Right atrium auricular region (tissue), 2 donors: ENCODE data around the gene B3GNT7. TPM values are rescaled to one million over a fixed set of nuclear protein-coding genes. Genes with fewer than 3 reads are reported as not detected.

Source experiments
- DNase-seq: peaks from one replicate; pipeline ENCODE4 v3.0.0-alpha.2; 2019; ENCODE audit warnings: low spot score
- H3K27ac ChIP-seq, 2 donors: fragments of 200-600 bp; sonication (generic); 1 replicate in 1 of 2; 2 replicates in 1 of 2; pipeline ENCODE4 v1.5.1; 2016 to 2019
- H3K27me3 ChIP-seq, 2 donors: fragments of 200-600 bp; sonication (generic); one replicate each; pipeline versions ENCODE4 v1.5.1 to v1.6.0; 2017 to 2019
- H3K36me3 ChIP-seq: fragments of 200-600 bp; sonication (generic); one replicate; pipeline ENCODE4 v1.5.1; 2016
- H3K4me1 ChIP-seq, 2 donors: fragments of 200-600 bp; sonication (generic); one replicate each; pipeline versions ENCODE4 v1.5.1 to v1.6.0; 2017 to 2019
- H3K4me3 ChIP-seq, 2 donors: fragments of 200-600 bp; sonication (generic); 1 replicate in 1 of 2; 2 replicates in 1 of 2; pipeline ENCODE4 v1.5.1; 2017 to 2019; ENCODE audit warnings: mild to moderate bottlenecking in 1 of 2, moderate library complexity in 1 of 2
- H3K9me3 ChIP-seq, 2 donors: fragments of 200-600 bp; sonication (generic); one replicate each; pipeline ENCODE4 v1.5.1; 2019
- microRNA-seq, 2 donors: library from miRNA; unstranded; fragments of <30 nt; microRNA quantifications; one replicate each; pipeline ENCODE4, GENCODE V29; 2016 to 2017; ENCODE audit warnings: borderline number of aligned reads in 2 of 2, borderline replicate concordance in 1 of 2
- total RNA-seq, 2 donors: library from RNA; depleted of rRNA; stranded (reverse); fragments of >200 nt; gene quantifications; one replicate each; pipeline ENCODE4 v1.1.0, GENCODE V29; 2016
- TF ChIP-seq, protein P1 (sequence below), 2 donors: fragments of 200-600 bp; sonication (generic); IDR thresholded peaks; one replicate each; pipeline ENCODE4 v1.5.1; 2019; ENCODE audit warnings: antibody characterized with exemption in 2 of 2

The B3GNT7 gene
- total RNA-seq, 2 donors from 2014 or later: 4.0 to 9.4 TPM

DNA sequence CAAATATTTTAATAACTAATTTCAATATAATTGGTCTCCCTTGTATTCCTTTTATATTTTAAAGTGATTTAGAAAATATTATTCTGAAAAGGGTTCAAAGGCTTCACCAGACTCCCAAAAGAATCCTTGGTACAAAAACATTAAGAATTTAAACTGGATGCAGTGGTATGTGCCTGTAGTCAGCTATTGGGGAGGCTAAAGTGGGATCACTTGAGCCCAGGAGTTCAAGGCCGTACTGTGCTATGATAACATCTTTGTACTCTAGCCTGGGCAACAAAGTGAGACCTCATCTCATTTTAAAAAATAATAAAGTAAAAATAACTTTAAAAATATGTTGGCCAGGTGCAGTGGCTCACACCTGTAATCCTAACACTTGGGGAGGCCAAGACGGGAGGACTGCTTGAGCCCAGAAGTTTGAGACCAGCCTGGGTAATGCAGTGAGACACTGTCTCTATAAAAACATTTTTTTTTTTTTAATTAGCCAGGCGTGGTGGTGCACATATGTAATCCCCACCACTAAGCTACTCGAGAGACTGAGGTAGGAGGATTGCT is 54.1 kb downstream of the B3GNT7 start:
- Histone ChIP-seq H3K27me3 (no peaks in the 10 kb centered on the region), H3K27ac (no peak overlapping the region), H3K4me3 (no peak overlapping the region), H3K36me3 (peaks cover 17% of the 10 kb centered on the region), H3K9me3 (no peaks in the 10 kb centered on the region), H3K4me1 (no peaks in the 10 kb centered on the region)
- DNase-seq: no peak
- TF ChIP-seq, protein P1, sequence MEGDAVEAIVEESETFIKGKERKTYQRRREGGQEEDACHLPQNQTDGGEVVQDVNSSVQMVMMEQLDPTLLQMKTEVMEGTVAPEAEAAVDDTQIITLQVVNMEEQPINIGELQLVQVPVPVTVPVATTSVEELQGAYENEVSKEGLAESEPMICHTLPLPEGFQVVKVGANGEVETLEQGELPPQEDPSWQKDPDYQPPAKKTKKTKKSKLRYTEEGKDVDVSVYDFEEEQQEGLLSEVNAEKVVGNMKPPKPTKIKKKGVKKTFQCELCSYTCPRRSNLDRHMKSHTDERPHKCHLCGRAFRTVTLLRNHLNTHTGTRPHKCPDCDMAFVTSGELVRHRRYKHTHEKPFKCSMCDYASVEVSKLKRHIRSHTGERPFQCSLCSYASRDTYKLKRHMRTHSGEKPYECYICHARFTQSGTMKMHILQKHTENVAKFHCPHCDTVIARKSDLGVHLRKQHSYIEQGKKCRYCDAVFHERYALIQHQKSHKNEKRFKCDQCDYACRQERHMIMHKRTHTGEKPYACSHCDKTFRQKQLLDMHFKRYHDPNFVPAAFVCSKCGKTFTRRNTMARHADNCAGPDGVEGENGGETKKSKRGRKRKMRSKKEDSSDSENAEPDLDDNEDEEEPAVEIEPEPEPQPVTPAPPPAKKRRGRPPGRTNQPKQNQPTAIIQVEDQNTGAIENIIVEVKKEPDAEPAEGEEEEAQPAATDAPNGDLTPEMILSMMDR (IDR thresholded peaks at IDR 0.05): no peak

DNA sequence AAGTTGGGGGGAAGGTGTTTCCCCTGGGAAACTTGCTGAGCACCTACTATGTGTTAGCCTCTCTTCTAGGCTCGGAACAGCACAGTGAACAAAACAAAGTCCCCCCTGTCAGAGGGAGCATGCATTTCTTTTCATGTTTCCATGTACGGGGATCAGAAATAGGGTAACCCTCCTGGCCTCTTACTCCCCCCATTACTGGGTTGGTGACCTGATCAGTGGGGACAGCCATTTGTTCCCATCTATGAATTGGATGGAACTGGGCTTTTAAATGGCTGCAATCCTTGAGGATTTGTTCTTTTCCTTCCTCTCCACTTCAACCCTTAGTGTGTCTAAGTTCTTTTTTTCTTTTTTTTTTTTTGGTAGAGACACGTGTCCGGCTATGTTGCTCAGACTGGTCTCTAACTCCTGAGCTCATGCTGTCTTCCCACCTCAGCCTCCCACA is 55.1 kb downstream of the B3GNT7 start:
- DNase-seq: no peak
- no peaks in the 10 kb centered on the region for H3K27me3 ChIP-seq
- no peaks in the 10 kb centered on the region for H3K4me1 ChIP-seq
- no peaks in the 10 kb centered on the region for H3K9me3 ChIP-seq
- H3K4me3 ChIP-seq: no peak overlapping the region
- TF ChIP-seq, protein P1 (IDR thresholded peaks at IDR 0.05): no peak
- H3K36me3 ChIP-seq: peaks cover 27% of the 10 kb centered on the region
- no peak overlapping the region for H3K27ac ChIP-seq

Small RNAs within 50 kb of the gene (microRNA-seq; reads per million reads assigned to microRNA genes)
- 0 to 0.71 reads per million in 2 donors for gene MIR4777

Other genes with a start within 250 kb of the B3GNT7 start
- gene ARMC9, start 197.1 kb upstream of the B3GNT7 start, total RNA-seq: 1 to 10 TPM; 2.0 to 2.9 TPM
- gene NCL, start 68.8 kb downstream of the B3GNT7 start, total RNA-seq: 10 to 100 TPM; 73.5 to 85.8 TPM
- gene NMUR1, start 134.7 kb downstream of the B3GNT7 start, total RNA-seq: under 1 TPM; 0.67 to 0.93 TPM
- gene TEX44, start 197.2 kb downstream of the B3GNT7 start, total RNA-seq: not detected